CD4-positive, alpha-beta T cell treated with Interleukin-15 for 4 hours (primary cell): Measurements from ENCODE around the gene DOK3.
"Not testable (repeated sequence)": the region's sequence is repeated elsewhere in the genome, so short reads cannot be mapped to it uniquely, and the experiment has no call there.

Experiments
- DNase-seq: peaks from one replicate; pipeline ENCODE4 v3.0.0-alpha.2; 2020; ENCODE audit warnings: low spot score

DOK3 gene

DNA sequence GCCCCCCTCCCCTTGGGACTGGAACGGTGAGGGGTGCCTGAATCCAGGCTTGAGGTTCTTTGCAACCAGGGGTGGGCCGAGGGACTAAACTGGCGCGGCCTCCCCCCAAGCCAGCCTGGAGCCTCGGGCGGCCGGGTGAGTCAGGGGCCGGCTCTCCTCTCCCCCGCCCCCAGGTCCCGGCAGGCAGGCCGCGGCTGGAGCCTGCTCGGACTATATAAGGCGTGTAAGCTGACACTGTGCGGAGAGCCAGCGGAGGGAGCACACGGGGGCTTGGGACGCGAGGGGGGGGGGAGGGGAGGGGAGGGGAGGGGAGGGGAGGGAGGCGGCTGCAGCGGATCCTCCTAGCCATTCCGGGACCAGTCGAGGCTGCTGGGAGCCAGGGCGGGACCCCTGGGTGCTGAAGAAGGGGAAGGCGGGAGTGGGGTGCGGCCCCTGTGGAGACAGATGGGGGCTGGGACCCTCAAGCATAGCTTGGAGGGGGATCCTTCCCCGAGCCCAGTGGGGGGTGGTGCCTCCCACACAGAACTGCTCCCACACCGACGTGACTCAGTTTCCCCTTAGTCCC is 12.8 kb downstream of the DOK3 start:
- no peak for DNase-seq

DNA sequence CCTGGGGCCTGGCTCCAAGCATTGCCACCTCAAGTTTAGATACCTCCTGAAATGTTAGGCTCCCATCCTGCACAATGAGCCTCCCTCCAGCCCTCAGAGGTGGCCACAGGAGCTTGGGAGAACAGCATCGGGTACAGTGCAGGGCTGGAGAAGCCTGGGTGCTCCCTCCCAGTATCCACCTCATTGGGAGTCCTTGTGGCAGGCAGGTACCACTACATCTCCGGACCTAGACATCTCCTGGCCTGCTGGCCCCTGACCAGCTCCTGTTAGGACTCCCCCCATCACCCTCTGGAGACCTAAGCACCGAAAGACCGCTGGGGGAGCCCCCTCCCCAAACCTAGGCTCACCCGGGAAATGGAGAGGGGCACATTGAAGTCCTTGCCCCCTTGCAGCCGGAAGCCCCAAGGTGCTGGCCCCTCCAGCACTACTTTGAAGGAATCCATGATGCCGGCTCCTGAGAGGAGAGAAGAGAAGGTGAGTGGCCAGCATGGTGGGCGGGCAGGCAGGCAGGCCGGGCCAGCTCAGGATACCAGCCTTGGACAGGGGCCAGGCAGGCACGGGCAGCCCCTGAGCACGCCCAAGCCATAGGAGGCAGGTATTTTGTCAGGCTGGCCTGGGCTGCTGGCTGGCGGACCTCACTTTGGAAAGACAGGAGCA is 13.4 kb downstream of the DOK3 start:
- no peak for DNase-seq

DNA sequence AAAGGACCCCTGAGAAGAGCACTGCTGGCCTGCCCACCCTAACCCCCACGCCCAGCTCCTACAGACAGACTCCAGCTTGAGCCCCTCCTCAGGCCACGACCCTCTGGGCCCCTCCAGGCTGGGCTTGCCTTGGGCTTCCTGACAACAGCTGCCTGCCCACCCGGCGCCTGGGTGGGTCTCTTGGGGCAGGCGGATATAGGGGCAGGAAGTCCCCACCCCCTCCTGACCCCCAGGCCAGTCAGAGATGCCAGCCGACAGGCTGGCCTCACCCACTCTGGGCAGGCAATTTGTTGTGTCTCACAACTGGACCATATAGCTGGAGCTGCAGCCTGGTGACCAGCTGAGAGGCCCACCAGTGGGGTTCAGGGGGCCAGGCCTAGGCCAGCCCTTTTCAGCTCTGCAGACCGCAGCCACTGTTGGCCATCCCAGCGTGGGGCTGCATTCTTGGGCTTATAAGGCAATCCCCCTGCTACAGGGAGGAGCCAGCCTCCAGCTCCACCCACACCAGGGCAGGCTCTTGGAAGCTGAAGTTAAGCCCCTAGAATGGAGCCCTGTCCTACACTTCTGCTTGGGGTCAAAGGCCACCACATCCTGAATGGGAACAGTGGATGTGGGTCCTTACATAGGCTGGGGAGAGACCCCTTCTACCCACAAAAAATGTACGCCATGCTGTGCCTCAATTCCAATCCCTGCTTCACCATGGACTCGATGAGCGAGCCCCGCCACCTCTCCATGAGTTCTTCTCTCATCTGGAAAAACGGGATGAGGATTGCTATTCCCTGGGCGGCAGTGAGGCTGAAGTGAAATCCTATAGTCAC is 14.2 kb downstream of the DOK3 start:
- no peak for DNase-seq

DNA sequence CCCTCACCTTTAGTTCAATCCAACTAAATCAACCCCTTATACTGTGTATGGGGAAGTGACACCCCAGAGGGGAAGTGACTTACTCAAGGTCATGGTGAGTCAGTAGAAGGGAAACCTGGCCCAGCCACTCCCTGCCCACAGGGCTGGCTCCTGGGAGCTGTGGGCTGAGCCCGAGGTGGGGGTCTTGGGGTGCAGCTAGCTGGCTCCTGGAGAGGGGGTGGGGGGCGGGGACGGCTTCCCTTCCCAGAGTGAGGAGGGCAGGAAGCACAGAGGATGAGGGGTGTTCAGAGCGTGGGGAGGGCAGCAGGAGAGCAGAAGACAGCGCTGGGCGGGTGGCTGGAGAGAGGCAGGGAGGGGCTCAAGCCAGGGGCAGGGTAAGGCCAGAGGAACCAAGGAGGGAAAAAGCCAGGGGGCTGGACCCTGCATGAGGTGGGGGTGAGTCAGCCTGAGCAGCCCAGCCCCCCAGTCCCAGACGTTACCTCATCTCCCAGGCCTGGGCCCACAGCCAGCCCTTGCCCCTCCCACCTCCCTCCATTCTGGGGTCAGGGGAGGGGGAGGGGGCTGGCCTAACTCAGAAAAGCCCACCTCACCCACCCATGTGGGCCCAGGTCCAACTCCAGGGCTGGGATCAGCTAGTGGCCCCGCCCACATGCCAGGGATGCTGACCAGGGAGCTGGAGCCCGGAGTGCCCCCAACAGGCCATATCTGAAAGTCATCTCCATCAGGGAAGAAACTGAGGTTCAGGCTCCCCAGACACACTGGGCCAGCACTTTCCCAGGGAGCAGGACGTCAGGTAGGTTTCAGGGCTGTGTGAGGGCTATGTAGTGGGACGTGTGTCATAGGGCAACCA is 15.1 kb downstream of the DOK3 start:
- peak; percentile 41 for DNase-seq

DNA sequence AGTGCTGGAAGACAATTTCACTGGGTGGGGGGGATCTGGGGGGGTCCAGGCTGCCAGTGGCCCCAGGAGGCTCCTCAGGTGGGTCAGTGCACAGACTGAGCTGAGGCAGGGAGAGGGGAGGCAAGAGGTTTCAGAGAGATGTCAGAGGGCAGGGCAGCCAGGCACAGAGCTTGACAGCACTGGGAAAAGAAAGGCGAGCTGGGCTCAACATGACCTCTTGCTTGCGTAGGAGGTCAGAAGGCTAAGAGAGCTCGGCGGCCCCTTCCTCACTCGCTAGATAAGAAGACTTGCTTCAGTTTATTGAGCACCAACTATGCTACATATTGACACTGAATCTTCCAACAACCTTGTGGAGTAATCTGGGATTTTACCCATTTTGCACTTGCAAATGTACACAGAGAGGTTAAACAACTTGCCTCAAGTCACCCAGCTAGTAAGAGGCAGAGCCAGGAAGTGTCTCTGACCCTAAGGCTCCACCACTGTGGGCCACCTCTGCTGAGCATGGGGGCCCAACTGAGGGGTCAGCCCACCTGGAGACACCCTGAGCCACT is 15.8 kb downstream of the DOK3 start:
- no peak for DNase-seq

DNA sequence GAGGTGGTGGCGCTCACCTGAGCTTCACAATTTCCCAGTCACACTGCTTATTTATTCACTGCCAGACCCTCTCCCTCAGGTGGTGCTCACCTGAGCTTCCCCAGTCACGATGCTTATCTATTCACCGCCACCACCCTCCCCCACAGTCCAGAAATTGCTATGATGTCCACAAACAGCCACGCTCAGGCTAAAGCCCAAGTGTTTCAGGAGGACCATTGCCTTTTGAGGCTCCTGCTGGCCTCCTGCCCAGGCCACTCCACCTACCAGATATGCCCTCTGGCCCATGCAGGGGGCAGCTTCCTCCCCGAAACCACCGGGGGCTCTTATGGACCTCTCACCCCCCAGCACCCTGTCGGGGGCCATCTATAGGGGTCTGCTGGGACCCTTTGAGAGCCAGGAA is 16.8 kb downstream of the DOK3 start:
- DNase-seq = no peak

DNA sequence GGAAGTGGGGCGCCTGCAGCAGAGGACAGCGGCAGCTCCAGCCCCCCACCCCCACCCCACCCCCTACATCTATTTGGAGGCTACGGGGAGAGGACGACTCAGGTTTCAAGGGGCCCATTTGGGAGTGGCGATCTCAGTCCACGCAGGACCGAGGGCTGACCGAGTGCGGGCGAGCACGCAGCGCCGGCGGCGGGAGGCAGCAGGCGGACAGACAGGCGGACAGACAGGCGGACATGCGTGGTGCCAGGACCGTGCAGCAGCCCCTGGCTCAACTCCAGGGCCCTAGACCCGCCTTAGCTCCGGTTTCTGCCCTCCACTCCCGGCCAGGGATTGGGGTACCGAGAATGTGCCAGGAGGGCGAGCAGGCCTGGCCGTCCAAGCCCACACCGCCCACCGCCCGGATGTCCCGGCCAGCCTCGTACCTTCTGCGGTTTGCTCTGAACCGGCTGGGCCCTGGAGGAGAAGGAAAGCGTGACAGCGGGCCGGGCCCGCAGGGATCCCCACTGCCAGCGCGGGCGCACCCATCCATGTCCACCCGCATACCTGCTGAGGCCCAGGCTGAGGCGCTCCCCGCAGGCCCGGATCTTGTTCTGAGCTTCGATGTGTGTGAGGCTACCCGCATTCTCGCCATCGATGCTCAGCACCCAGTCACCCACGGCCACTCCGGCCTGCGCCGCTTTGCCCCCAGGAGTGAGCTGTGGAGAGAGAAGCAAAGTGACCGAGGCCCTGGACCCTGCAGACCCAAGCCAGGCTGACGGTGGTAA is 17.5 kb downstream of the DOK3 start:
- DNase-seq = no peak

DNA sequence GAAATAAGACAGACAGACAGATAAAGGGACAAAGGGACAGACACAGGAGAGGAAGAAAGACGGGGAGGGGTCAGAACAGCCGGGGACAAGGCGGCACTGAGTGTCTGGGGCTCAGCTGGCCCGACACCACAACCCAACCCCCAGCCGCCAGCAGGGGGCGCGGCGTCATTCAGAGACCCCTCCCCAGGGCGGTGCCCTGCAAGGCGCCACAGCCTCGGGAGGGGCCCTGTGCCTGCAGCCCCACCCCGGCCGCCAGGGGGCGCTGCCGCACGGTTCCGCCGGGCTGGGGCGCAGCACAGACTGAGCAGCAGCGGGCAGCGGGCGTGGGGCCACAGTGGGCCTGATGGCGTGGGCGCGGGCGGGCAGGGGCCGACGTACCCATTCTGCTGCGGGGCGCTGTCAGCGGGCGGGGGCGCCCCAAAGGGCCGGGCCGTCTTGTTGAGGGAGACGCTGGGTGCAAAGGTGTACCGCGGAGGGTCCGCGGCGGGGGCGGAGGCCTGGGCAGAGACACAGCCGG is 18.1 kb downstream of the DOK3 start:
- no peak for DNase-seq

DNA sequence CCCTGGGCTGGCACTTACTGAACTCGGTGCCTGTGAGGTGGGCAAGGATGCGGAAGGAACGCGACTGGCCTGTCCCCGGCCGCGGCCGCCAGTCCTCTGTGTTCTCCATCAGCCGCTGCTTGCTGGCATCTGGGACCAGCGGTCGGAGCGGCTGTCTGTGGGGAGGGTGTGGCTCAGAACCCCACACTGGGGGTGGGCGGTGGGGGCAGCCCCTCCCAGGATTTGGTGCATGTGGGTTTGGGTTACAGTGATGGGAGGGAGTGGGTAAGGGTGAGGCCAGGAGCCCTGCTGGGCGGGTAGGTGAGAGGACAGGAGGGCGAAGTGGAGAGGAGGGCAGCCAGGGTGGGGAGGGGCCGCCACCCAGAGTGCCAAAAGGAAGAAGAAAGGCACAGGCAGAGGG is 18.6 kb downstream of the DOK3 start:
- no peak for DNase-seq

DNA sequence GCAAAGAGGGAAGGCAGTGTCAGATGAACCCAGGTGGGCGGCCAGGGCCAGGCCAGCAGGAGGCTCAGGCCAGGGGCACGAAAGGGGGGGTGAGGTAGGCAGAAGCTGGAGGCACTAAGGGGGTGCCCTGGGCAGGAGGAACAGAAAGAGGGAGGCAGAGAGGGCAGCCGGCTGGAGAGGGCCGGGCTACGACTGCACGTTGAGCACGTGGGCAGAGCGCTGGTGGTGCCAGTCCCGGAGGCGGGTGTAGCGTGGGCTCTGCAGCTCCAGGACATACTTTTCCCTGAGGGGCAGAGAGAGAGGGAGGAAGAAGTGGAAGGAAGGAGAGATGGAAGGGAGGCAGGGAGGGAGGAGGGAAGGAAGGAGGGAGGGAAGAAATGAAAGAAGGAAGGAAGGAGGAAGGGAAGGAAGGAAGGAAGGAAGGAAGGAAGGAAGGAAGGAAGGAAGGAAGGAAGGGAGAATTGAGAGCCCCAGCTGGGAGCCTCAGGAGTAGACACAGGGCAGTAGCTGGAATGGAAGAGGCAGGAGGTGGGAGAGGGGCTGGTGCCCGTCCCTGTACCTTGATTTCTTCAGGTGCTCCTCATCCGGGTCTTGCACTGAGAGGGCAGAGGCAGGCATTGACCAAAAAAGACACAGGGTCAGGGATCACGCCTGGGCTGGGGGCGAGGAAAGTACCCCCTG is 19.2 kb downstream of the DOK3 start:
- DNase-seq = no peak

DNA sequence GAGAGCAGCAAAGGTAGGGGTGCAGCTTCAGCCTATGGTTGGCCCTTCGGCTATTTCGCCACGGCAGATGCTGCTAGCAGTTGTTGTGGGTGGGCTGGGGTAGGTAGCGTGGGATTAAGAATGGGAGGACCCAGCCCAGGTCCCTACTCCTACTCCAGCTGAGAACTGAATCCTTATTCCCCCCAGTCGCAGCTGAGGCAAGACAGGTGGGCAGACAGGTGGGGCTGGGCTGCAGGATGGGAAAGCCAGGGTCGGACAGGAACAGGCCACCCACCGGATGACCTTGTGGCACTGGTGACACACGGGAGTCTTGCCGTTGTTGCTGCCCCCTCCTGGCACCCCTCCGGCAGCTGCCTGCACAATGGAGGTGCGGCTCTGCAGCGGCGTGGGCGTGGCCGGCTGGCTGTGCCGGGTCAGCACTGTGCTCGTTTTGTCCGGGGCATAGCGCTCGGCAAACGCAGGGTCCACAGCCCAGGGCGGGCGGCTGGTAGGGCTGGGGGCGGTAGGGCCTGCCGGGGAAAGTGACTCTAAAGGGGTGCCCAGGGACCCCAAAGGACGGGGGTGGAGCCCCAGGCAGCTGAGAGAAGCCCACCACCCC is 20.4 kb downstream of the DOK3 start:
- no peak for DNase-seq

DNA sequence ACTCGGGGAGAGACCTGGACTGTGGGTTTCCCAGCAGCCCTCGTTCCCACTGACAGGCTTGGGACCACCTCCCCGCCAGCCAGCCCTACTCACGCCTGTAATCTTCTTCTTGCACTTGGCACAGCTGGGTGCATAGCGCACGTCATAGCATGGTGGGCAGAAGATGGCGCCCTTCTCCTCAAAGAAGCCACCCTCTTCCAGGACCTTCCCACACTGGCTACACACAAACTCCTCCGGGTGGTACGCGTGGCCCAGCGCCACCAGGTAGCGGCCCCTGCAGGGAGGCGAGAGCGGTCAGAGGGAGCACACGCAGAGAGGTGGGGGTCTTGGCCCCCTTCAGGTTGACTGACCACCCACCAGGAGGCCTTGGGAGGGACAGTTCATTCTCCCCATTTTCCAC is 21.7 kb downstream of the DOK3 start:
- no peak for DNase-seq

DNA sequence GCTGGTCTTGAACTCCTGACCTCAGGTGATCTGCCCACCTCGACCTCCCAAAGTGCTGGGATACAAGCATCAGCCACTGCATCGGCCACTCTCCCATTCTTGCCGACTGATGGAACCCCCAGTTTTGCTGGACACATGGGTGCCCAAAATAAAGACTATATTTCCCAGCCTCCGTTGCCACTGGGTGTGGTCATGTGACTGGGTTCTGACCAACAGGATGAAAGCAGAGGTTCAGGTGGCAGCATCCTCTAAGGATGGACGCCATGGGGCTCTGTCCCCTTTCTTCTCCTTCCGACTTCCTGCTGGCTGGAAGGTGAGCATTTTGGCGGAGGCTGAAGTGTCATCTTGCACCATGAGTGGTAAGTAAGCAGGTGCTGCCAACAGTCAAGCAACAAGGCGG is 22.5 kb downstream of the DOK3 start:
- DNase-seq = no peak

DNA sequence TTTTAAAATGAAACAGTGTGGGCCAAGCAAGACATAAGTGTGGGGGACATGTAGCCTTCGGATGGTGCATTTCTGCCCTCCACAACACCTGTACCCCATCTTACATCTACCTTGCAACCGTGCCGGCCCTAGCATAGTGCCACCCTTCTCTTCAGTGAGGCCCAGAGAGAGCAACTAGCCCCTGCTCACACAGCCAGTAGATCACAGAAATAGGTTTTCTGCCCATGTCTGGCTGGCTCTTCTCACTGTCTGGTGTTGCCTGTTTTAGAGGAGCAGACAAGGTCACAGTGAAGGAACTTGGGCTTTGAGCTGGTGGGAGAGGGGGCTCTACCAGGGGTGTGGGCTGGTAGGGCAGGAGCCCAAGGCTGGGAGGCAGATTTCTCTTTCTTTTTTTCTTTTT is 23.4 kb downstream of the DOK3 start:
- DNase-seq = no peak

DNA sequence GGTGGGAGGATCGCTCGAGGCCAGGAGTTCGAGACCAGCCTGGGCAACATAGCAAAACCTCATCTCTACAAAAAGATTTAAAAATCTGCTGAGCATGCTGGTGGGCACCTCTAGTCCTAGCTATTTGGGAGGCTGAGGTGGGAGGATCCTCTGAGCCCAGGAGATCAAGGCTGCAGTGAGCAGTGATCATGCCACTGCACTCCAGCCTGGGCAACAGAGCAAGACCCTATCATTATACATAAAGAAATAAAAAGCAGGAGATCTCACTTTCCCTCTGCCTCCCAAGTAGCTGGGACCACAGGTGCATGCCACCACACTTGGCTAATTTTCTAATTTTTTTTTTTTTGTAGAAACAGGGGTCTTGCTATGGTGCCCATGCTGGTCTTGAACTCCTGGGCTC is 23.9 kb downstream of the DOK3 start:
- not testable (repeated sequence) for DNase-seq

DNA sequence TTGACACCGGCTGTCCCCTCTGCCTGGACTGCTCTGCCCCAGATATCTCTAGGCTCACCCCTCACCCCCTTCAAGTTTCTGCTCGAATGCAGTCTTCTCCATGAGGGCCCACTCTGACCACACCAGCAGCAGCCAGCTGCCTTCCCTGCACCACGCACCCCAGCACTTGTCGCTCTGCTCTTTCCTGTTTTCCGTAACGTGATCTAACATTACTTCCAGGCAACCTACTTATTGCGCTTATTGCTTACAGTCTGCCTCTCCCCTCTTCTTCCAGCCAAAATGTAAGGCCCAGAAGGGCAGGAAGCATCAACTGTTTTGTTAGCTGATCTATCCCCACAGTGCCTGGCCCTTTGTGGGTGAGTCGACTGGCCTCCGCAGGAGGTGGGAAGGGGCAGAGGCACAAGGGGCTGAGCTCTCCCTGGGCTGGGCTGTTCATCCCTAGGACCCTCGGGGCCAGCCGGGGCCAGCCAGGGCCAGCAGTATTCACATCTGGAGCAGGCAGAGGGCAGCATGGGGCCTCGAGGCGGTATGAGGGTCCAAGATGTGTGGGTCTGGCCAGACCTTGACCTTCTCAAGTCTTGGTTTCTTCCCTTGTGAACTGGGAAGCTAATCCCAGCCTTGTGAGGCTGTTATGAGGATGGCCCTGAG is 24.6 kb downstream of the DOK3 start:
- DNase-seq = no peak

DNA sequence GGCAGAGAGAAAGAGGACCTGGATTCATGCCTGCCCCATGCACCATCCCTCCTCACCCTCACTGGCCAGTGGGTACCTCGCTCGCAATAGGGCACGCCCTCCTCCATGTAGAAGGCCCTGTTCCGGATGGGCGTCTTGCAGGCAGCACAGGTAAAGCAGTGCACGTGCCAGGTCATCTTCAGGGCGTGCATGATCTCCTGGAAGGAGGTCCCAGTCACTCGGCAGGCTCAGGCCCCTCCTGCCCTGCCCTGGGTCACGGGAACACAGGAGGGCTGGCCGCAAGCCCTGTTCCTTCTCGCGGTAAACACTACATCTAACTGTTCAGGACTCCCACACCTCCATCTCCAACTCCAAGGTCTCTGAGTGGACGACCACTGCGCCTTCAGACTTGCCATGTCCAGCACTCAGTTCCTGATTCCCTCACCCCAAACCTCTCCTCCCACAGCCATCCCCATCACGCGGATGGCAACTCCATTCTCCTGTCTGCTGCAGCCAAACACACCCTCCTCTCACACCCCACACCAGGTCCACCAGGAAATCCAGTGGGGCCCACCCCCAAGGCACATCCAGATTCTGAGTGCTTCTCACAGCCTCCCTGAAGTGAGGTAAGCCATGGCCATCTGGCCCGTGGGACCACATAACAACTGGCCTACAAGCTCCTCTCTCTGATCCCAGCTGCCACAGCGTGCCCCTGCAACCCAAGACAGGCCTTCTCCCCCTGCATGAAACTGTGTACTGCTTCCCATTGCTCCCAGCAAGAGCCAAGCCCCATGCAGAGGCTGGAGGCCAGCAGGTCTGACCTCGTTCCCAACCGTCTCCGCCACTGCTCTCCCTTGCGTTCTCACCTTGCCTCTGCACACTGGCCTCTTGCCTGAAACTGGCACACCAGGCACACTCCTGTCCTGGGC is 25.4 kb downstream of the DOK3 start:
- no peak for DNase-seq

DNA sequence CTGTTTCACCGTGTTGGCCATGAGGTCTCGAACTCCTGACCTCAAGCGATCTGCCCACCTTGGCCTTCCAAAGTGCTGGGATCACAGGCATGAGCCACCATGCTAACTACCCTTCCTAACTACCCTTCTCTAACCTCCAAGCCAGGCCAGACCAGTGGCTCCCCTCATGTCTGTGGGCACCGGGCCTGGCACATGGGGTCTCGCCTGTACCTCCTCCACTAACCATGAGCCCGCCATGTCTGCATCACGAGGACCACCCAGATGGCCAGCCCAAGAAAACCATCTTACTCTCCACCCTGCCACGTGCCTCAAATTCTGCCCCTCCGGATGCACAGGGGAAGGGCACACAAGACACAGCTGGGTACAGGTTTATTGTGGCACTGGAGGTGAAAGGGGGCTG is 26.6 kb downstream of the DOK3 start:
- DNase-seq = no peak

DNA sequence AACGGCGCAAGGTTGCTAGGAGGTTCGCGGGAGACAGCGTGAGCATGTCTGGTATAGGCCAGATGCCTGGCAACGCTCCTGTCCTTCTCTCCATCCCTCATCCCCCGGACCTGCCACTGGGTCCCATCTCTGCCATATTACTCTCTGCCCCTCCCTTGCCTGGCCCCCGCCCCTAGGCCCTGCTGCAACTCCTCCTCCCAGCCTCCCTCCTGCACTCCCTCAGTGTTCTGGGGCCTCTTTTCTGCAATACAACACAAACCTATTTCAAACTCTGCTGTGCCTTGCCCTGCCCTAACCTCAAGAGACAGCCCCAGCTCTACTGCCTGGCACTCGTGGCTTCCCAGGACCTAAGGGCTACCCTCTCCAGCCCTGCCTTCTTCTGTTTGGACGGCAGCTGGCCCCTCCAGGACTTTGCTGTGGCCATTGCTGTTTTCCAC is 27.2 kb downstream of the DOK3 start:
- no peak for DNase-seq
